ENCODE results near the gene TUBA4B. TPM values are rescaled to one million over a fixed set of nuclear protein-coding genes. Genes with fewer than 3 reads are reported as not detected.
"Not testable (repeated sequence)": the region's sequence is repeated elsewhere in the genome, so short reads cannot be mapped to it uniquely, and the experiment has no call there.

Gene TUBA4B
- polyA plus RNA-seq, 10 donors = 0.15 to 0.22 (median 0.18) TPM; not detected in 5

DNA sequence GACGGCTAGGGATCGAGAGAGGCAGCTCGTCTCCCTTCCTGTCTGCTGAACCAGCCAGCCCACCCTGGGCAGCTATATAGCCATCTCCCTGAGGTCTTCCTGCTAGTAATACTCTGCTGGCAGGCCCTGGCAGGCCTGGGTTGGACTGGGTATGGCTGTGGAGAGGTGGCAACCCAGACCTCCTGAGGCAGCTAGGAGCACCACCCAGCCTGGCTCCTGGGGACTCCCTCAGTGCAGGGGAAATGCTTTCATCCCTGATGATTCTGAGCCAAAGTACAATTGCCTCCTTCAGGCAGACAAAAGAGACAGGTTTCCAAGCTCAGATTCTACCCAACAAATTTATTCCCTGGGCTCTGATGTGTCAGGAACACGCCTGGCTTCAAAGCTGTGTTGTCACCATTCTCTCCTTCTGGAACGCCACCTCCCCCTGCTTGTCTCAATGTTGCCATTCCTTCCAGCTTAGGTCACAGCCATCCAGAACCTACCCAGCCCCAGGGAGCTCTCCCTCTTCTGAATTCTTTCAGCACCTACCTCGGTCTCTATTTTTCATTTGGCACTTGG lies 21.4 kb downstream of the TUBA4B start:
- peak in 1 of 3 donors; percentile 78 for DNase-seq

DNA sequence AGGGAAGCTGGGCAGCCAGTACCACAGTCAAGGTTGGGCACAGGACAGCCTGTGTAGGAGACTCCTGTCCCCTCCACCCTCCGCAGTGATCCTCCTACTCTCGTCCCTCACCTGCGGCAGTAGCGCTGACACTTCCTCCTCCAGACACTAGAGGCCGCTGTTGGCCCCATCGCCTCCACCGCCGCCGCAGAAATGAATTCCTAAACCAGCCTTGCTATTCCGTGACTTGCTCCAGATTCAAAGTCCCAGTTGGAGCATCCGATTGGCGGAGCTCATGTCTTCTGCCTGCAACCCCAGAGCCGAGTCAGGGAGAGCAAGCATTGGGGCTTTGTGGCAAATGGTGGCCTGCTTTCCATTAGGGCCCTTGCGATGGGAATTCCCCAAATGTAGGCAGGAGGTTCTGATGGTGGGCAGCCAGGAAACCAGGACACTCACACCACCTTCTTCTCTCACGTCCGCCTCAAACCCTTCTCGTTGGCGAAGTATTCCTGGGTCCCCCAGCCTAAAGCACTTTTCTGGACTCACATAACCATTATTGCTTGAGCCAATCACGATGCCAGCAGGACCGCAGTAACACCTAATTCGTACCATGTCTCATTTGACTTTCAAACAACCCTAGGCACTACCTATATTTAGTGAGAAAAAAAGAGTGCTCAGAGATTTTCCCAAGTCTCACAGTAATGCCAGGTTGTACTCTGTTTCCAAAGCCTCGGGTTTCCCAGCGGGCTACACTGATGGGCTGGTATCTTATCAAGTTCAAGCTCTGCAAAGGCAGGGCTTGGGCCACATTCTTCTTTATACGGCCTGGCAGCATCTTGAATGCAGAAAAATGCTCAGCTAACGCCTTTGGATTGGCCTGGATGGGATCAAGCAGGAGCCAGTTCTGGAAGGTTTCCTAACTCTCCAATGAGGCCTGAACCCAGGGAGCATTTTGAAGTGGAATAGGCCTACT lies 24.9 kb downstream of the TUBA4B start:
- peak; percentile 80 to 91 (median 81) for DNase-seq

DNA sequence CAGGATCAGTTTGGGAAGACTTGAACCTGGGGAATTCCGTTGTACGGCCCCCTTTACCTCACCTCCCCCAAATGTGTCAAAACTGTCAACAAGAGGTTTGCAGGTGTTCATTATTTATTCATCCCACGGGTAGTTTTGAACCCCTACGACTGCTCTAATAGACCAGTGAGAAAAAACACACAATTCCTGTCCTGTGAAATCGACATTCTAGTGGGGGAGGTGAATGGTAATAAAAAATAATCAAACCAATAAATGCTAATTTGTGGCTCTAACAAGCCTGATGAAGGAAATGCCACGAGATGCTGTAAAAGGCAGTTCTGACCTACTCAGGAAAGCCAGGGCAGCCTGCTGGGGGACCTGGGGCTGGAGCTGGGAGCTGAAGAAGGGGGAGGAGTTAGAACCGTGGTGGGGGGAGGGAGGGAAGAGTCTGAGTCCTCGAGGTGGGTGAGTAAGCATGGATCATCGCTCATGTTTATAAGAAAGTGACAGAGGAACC lies 25.7 kb downstream of the TUBA4B start:
- DNase-seq = no peak

DNA sequence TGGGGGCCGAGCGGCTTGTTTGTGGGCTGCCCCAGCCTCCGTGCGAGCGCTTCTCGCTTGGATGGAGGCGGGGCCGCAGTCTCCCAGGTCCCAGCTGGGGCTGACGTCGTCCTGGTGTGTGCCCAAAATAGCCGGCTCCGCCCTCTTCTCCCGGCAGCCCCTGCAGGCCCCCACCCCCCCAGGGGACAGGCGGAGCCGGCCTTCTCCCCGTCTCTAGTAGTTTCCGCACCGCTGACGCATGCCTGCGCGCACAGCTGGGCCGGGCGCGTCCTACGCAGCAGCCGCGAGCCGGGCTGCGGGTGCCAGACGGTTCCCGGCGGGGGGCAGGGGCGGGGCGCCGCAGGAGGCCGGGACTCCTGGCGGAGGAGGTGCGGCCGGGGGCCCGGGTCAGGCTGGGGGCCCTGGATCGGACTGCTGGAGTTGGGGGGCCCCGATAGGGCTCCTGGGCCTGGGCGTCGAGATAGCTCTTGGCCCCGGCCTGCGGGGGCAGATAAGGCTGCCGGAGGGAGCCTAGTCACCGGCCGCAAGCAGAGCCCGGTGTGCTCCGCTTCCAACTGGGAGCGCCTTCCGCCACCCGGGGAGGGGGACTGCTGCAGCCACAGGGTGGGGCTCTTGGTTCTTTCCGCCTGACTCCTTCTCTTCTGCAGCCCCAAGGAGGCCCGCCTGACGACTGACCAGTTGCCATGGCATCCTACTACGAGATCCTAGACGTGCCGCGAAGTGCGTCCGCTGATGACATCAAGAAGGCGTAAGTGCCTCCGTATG lies 26.3 kb downstream of the TUBA4B start, which contains the start of gene DNAJB2:
Gene DNAJB2 (plus strand): TSS at position 216 of the 765 bp plus-strand sequence. CDS start 468 bp downstream, at position 684.
- DNase-seq = peak; percentile 99

DNA sequence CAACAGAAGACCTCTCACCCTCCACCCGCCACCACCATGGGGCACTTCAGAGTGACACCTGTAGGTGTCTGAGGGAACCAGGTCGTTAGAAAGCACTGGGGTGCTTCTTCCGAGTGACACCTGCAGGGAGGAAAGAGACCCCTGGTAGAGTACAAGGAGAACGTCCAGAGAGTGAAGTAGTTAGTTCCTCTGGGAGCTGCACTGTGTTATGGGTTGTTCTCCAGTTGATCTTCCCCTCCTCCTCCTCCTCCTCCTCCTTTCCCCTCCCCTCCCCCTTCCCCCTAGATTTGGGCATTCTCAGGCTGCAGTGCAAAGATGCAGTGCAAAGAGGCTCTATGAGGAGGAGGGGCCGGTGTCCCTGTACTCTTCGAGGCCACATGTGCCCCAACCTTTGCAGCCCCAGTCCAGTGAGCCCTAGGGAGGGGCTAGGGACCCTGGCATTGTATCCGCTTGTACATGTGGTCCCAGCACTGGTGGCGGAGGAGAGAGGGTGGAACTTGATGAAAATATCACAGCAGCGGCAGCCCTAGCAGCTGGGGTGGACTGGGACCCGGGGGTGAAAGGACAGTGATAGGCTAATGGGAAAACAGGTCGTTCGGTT lies 27.0 kb downstream of the TUBA4B start:
- no peak for DNase-seq

DNA sequence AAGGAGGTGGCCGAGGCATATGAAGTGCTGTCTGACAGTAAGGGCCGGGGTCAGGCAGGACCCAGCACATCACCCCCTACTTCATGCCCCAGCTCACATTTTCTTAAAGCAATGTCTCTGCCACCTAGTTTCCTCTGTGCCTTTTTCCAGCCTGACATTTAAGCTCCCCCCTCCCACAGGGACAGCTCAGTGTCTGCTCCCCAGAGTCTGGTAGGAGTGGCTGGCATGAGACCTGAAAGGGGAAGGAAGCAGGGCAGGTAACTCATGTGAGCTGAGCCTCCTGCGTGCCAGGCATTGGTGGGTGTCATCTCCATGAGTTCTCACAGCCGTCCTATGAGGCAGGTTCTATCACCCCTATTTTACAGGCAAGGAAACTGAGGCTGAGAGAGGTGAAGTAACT lies 27.6 kb downstream of the TUBA4B start:
- no peak for DNase-seq

DNA sequence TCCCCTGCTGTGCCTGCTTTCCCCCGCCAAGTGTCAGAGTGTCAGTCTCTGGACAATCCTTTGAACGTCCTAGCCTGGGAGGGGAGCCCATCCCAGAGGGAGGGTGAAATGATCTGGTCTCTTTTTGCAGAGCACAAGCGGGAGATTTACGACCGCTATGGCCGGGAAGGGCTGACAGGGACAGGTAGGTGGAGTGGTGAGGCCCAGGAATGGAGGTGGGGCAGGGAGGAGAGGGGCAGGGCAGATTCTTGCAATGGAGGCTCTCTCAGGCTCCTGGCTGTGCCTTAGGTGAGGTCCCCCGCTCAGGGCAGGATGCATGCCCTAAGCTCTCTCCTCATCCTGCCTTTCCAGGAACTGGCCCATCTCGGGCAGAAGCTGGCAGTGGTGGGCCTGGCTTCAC lies 28.5 kb downstream of the TUBA4B start:
- no peak for DNase-seq

DNA sequence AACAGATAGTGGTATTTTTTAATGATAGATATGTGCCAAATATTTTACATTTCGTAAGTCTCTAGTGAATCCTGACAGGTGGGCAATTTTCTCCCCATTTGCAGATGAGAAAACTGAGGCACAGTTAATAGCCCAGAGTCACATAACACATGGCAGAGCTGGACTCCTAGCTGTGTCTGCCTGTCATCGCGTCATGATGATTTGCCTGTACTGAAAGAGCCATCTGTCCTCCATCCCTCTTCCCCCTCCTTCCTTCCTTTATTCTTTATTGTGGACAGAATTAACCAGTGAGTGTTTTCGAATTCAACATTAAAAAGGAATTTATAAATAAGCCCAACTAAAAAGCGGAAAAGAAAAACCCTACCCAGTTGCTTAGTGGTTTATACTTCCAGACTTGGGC lies 29.3 kb downstream of the TUBA4B start:
- no peak for DNase-seq

DNA sequence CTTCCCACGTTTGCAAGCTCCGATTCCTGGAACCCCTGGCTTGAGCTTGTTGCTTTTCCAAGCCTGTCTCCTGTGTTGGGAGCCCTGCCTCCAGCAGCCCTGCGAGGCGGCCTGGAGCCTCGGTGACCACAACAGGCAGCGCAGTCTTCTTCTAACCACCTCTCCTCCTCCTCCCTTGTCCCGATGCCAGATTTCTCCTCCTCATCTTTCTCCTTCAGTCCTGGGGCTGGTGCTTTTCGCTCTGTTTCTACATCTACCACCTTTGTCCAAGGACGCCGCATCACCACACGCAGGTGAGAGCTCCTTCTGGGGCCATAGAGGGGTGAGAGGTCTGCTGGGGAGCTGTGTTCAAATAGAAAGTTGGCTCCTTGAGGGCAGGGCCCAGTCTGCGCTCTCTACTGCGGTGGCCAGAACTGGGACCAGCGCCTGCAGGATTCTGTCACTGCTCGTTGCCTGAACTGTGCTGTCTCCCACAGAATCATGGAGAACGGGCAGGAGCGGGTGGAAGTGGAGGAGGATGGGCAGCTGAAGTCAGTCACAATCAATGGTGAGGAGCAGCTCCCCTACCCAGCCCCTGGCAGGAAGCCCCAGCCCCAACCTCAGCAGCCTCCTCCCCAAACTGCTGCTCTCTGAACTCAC lies 30.0 kb downstream of the TUBA4B start:
- DNase-seq = no peak

DNA sequence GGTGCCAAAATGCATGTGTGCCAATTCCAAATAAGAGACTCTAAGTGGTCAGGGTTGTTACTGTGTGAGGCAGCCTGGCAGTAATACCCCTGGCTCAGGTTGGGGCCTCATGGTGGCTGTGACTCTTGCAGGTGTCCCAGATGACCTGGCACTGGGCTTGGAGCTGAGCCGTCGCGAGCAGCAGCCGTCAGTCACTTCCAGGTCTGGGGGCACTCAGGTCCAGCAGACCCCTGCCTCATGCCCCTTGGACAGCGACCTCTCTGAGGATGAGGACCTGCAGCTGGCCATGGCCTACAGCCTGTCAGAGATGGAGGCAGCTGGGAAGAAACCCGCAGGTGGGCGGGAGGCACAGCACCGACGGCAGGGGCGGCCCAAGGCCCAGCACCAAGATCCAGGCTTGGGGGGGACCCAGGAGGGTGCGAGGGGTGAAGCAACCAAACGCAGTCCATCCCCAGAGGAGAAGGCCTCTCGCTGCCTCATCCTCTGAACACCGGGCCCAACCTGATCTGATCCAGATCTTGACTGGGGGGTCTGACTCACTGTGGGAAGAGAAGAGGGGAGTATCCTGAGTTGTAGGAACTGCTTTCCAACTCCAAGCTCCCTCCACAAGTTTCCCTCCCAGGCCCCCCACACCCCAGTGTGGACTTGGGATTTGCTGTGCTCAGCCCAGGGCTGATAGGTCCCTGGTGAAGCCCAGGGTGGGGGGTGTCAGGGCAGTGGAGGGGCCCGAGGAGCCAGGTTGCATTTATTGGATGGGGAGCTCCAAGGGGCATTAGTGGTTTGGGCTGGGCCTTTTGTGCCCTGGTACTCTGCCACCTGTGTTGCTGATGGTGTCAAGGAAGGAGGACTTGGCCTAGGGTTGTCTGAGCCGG lies 31.7 kb downstream of the TUBA4B start:
- no peak for DNase-seq

DNA sequence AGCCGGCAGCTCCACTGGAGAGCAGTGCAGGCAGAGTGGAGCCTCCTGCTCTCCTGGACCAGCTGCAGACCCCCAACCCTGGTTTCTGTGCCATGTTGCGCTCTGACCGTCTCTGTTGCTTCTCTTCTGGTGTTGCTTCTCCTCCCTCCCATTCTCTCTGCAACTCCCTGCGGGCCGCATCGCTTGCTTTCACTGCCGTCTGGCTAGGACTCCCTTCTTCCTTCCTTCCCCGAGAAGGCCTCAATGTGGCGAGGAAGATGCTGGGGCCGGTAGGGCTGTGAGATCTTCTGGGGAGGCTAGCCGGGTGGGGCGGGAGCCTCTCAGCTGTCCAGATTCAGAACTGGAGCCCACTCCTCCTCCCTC lies 32.3 kb downstream of the TUBA4B start:
- DNase-seq = peak in 1 of 3 donors; percentile 74

DNA sequence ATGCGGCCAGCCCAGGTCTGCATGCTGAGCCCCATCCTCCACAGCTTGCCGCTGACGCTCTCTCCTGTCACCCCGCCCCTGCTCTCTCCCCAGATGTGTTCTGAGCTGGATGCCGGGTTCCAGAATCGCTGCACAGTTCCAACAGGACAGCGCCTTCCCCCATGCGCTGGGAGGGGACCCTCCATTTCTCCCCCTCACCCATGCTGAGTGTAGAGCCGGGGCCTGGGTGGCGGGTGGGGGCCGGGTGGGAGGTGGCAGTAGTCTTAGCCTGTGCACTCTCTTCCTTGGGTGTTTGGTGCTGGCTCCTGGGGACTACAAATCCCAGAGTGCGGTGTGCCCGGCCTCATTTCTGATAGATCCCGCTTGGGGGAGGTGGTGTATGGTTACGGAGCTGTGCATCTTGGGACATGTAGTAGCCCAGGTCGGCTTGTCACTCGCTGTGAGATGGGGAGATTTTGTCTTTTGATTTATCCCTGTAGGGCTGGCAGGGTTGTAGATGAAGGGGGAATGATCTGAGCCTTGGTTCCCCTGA lies 32.9 kb downstream of the TUBA4B start:
- DNase-seq = peak; percentile 58 to 87 (median 66)

DNA sequence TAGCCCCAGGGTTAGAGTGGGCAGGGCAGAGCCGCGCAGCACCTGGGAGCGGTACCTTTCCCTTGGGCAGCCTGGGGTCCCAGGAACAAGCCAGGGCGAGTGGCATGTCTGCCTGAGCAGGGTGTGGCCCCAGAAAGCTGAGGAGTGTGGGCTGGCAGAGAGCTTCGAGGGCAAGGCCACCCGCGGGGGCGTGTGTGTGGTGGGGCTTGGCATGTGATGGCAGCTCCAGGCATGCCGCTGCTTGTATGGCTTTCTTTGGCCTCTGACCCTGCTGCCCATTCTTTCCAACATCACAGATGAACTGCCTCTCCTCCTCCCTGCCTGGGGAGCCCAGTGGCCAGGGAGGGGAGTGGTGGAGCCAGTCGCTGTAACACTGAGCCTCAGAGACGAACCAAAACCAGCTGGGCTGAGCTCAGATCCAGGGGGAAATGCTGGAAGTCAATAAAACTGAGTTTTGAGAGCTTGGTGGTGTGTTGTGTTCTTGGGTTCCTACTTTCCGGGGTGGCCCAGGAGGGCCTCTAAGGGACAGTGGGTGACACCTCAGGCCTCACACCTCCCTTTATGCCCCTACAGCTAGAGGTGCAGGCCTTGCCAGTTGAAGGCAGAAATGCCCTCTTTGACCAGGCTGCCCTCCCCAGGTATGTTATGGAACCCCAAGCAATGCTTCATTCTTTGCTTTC lies 33.5 kb downstream of the TUBA4B start:
- DNase-seq = peak in 1 of 3 donors; percentile 27

DNA sequence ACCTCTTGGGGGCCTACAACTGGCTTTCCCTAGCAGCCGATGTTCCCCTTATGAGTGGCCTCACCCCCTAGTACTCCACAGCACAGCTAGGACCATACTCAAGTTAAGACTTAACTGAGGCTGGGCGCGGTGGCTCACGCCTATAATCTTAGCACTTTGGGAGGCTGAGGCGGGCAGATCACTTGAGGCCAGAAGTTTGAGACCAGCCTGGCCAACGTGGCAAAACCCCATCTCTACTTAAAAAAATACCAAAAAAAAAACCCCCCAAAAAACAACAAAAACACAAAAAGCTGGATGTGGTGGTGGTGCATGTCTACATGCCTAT lies 34.0 kb downstream of the TUBA4B start:
- not testable (repeated sequence) for DNase-seq

DNA sequence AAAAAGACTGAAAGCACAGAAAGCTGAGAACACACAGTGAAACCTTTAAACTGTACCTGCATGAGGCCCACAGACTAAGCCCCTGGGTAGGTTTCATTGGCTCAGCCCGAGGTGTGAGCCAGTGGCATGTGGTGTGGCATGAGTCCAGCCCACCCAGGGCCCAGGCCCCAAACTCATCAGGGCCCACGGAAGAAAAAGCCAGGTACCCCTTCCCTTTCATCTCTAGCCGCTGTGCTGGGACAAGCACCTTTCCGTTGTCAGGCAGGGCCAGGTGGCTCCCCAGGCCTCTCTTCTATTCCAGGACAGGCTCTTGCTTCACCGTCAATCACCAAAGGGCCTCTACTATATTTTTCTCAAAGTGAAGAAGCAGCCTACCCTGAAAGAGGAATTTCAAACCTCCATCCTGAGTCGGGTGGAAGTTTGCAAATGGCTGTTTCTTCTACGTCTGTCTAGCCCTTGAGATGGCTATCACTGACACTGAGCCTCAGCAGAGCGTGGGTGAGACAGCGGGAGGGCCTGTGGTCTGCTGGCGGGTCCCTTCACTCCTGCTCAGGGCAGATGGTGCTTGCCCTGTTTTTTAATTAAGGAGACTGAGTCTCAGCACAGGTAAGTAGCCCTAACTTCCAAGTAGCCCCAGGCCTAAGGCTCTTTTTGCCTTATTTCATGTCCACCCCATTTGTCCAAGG lies 34.7 kb downstream of the TUBA4B start:
- no peak for DNase-seq

DNA sequence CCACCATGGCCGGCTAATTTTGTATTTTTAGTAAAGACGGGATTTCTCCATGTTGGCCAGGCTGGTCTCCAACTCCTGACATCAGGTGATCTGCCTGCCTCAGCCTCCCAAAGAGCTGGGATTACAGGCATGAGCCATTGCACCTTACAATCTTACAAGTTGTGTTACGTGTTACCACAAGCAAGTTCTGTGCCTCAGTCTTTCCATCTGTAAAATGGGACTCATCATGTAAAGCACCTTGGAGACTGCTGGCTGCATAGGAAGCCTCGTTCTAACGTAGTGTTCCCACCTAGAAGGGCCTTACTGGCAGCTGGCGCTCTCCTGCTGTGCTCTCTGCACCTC lies 36.1 kb downstream of the TUBA4B start:
- no peak for DNase-seq

DNA sequence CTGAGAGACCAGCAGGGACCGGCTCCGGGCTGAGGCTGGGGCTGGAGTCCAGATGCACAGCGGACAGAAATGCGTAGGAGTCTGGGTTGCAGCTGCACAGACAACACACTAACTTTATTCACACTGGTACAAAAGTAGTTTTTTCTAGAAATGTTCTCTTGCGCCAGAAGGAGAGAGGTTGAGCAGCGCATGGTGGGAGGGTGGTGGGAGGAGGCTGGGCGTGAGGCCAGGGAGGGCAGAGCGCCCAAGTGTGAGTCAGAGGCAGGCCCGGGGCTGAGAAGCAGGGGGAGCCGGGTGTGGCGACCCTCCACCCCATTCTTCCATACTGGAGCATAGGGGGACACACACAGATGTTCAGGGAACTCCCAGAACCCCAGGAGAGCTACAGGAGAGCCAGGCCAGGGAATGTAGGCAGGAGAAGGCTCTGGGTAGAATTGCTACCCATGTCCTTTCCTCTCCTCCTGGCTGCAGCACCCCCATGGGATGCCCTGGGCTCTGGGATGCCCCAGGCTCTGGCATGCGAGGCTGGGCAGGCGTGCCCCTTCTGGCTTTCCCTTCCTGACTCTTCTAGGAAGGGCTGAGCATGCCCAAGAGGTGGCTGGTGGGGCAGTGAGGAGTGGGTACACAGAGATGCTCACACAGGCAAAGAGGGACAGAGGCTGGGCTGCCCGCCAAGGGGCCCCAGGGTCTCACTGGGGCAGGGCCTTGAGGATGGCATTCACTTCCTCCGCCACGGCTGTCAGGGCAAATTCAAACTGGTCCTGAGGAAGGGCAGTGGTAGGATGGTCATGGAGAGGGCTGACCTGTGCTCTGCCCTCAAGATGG lies 36.7 kb downstream of the TUBA4B start:
- peak; percentile 80 to 96 (median 92) for DNase-seq

Data from muscle of back (tissue), 11 donors.